Jurkat, Clone E6-1 (cell line): ENCODE results near the gene FLII. TPM values are rescaled to one million over a fixed set of nuclear protein-coding genes. Genes with fewer than 3 reads are reported as not detected.
"Not testable (repeated sequence)": the region's sequence is repeated elsewhere in the genome, so short reads cannot be mapped to it uniquely, and the experiment has no call there.

Experiments used
- DNase-seq: peaks from one replicate; pipeline ENCODE4 v3.0.0-alpha.2; 2011; ENCODE audit warnings: low read depth, low spot score
- H3K4me3 ChIP-seq: 2 replicates; pipeline ENCODE4 v1.5.1; 2011; ENCODE audit warnings: mild to moderate bottlenecking, low read length, control low read depth, moderate library complexity
- polyA plus RNA-seq: library from polyadenylated mRNA; unstranded; fragments of >200 nt; gene quantifications from one replicate; pipeline ENCODE4 v1.2.1, GENCODE V29; 2012; ENCODE audit warnings: missing spikeins; ENCODE audit not compliant: insufficient read length, insufficient read depth

Gene FLII
- 226 TPM for polyA plus RNA-seq

DNA sequence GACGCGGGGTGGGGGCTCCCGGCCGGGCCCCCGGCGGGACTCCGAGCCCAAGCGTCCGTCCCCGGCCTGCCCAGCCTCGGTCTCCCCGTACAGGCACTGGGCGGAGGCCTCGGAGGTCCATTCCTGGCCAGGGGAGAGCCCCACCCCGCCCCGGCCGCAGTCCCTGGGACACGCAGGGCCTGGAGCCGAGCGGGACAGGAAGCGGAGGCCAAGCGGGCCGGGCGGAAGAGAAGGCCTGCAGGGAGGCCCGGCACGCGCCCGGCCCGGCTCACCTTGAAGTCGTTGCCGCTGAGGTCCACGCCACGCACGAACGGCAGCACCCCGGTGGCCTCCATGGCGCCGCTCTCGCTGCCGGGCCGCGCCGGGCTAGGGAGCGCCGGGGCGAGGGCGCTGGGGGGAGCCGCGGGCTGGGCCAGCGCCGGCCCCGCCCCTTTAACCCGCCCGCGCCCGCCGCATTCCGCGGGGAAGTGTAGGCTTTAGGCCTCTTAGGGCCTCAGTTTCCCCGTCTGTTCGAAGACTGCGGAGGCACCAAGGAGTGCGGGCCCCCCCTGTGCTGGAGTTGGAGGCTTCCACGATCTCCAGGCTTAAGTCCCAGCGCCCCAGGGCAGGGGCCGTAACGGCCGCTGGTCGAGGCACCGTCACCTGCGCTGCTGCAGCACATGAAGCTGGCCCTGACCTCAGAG, at the start of gene FLII:
Gene FLII, minus strand, starts transcription at position 383 of the 683 bp plus-strand sequence. Its CDS starts 48 bp downstream, at position 335.
- H3K4me3 ChIP-seq = peak within 1 kb of the TSS; percentile 82
- no peak for DNase-seq

DNA sequence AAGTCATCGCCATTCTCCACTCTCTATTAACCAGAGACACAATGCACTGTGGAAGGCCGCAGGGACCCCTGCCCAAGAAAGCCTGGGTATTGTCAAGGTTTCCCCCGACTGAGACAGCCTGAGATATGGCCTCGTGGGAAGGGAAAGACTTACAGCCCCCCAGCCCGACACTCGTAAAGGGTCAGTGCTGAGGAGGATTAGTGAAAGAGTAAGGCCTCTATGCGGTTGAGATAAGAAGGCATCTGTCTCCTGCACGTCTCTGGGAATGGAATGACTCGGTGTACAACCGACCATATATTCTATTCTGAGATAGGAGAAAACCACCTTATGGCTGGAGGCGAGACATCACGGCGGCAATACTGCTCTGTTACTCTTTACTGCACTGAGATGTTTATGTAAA, 44.7 kb upstream of the FLII start:
- DNase-seq, H3K4me3 ChIP-seq: not testable (repeated sequence)

DNA sequence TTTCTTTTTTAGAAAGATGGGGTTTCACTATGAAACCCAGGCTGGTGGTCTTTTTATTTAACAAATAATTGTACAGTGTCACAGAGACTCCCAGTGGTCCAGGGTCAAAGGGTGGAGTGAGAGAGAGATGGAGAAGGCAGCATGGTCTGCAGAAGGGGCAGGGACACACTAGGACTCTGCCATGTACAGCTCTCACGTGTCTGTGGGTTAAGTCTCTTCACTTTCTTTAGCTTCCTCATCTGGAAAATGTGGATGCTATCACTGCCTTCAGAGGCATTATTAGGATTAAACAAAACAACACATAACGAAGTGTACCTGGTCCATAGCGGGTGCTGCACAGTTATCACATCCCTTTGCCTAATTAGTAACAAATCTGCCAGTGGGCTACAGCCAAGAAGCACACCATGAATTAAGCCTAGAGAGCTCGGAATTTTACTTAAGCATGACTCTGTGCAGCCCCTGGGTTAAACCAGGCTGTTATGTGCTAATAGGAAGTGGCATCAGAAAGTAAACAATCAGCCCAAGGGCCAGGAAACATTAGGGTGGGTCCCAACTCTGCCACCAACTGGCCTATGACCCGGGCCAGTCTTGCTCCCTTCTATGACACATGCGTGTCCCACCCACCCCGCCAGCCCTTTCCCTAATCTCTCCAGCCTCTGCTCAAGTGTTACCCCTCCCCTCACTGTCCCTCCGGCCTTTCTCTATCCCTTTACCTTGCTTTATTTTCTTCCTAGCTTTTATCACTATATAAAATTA, 42.4 kb upstream of the FLII start:
- no peak for DNase-seq

DNA sequence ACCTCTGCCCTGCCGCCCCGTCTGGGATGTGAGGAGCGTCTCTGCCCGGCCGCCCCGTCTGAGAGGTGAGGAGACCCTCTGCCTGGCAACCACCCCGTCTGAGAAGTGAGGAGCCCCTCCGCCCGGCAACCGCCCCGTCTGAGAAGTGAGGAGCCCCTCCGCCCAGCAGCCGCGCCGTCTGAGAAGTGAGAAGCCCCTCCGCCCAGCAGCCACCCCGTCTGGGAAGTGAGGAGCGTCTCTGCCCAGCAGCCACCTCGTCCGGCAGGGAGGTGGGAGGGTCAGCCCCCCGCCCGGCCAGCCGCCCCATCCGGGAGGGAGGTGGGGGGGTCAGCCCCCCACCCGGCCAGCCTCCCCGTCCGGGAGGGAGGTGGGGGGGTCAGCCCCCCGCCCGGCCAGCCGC, 39.5 kb upstream of the FLII start:
- not testable (repeated sequence) for DNase-seq, H3K4me3 ChIP-seq

More for the DNA sequence above, 42.4 kb upstream of the FLII start:
- H3K4me3 ChIP-seq = no peak overlapping the region

DNA sequence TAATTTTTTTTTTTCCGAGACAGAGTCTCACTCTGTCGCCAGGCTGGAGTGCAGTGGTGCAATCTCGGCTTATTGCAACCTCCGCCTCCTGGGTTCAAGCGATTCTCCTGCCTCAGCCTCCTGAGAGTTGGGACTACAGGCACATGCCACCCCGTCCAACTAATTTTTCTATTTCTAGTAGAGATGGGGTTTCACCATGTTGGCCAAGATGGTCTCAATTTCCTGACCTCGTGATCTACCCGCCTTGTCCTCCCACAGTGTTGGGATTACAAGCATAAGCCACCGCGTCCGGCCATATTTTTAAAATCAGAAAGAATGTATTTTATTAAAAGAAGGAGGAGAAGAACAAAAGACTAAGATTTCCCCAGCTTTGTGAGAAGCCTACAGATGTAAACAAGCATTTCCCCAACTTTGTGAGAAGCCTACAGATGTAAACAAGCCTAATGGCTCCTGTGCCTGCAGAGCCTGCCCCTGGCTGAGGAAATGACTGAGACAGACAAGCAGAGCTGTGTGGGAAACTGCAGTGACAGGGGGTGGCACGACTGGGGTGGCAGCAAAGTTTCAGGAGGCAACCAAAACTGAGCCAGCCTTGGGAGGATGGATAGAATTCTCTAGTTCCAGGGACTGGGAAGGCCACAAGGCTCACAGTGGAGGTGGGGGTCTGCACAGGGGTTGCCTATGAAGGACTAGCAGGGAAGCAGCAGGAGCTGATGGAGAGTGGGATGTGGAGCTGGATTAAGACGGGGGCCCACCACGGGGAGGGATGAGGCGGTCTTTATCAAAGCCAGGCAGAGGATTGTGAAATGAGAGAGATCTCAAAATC, 33.4 kb upstream of the FLII start:
- no peak for DNase-seq
- no peak overlapping the region for H3K4me3 ChIP-seq

DNA sequence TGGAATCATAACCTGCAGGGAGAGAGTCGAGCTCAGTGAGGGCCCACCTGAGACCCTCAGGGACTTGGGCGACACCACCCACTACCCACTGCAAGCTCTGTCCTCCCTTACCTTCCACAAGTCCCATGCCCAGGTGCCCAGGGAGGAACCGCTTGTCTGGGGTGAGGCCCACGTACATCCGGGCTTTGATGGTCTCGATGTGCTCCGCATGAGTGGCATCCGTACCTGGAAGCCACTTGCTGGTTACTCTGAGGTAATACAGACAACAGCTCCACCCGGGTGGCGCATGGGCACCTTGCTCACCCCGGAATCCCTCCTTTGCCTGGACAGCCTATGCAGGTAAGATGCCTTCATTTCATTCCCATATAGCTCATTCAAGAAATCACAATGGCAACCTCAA, 26.8 kb upstream of the FLII start:
- DNase-seq = no peak
- H3K4me3 ChIP-seq = no peak overlapping the region

DNA sequence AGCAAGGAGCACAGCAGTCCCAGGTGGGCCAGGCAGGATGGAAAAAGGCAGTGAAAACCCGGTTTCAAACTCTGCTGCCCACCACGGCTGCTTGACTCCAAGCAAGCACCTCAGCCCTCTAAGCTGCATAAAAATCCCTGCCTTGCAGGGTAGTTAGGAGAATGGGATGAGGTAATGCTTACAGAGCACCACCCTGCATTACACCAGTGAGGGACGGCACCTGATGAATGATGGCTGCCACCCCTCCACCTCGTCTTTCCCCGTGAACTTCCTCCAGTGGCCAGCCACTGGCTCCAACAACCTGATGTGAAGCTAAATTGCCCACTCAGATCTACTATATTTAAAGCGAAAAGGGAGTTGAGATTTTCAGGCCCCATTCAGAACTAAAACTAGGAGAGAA, 23.2 kb upstream of the FLII start:
- no peak overlapping the region for H3K4me3 ChIP-seq
- DNase-seq = no peak

DNA sequence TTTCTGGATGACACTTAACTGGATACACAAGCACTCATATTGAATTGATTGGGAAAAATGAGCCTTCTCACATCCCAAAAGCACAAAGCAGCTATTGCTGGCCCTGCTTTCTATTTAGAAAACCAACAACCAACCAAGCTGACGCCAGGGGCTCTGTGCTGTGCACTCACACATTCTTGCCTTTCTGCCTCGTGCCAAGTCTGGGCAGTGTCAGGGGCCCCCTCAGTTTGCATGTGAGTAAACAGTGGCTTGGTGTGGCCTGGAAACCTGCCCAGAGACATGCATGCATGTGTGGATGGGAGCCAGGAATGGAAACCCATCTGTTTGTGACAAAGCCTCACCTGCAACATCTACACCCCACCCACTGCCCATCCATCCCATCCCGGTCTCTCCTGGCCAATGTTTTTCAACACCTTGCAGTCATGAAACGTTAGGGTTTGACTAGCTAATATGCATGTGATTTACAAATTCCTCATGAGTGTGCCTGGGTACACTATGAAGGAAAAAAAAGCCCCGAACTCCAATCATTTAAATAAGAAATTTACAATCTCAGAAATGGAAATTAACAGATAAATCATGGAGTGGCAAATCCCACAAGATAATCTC, 22.3 kb upstream of the FLII start:
- no peak for DNase-seq
- no peak overlapping the region for H3K4me3 ChIP-seq

DNA sequence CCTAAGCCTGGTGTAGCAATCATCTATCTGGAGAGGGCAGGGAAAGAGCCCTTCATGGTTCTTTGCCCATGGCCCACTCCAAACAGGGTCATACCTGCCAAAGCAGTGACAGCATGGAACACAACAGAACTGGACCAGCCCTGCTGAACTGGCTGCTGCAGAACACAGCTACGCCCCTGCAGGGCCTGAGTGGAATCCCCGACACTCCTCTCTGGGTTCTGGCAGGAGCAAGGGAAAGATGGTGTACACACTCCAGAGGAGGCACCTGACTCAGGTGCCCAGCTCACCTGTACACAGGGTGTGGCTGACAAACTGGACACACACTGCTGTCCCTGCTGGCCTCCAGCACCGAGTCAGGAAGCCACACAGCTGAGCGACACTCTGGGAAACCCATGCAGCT, 21.7 kb upstream of the FLII start:
- no peak overlapping the region for H3K4me3 ChIP-seq

DNA sequence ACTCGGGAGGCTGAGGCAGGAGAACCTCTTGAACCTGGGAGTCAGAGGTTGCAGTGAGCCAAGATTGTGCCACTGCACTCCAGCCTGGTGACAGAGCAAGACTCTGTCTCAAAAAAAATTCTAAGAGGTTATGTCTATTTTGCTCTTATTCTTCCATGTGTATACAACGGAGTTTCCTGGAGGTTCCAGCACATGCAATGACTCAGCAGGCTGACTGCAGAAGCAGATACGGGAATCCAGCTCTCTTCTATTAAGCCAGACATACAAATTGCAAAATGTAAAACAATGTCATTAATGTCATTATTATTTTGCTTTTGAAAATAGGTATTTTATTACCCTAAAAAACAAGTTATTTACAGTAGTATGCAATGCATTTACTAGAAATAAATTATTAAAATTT, 20.3 kb upstream of the FLII start:
- H3K4me3 ChIP-seq = no peak overlapping the region
- DNase-seq = no peak

More for the DNA sequence above, 21.7 kb upstream of the FLII start:
- no peak for DNase-seq

DNA sequence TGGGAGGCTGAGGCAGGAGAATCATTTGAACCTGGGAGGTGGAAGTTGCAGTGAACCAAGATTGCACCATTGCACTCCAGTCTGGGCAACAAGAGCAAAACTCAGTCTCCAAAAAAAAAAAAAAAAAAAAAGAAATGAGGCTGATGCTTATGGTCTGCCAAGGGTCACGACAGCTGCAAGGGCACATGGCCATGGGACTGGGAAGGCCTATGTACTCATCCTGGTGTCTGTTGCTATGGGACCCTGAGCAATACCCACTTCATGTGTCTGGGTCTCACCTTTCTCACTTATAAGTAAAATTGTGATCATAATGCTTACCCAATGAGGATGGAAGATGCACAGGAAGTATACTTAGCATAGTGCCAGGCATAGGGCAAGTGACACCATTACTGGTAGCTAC, 18.5 kb upstream of the FLII start:
- no peak overlapping the region for H3K4me3 ChIP-seq
- no peak for DNase-seq

DNA sequence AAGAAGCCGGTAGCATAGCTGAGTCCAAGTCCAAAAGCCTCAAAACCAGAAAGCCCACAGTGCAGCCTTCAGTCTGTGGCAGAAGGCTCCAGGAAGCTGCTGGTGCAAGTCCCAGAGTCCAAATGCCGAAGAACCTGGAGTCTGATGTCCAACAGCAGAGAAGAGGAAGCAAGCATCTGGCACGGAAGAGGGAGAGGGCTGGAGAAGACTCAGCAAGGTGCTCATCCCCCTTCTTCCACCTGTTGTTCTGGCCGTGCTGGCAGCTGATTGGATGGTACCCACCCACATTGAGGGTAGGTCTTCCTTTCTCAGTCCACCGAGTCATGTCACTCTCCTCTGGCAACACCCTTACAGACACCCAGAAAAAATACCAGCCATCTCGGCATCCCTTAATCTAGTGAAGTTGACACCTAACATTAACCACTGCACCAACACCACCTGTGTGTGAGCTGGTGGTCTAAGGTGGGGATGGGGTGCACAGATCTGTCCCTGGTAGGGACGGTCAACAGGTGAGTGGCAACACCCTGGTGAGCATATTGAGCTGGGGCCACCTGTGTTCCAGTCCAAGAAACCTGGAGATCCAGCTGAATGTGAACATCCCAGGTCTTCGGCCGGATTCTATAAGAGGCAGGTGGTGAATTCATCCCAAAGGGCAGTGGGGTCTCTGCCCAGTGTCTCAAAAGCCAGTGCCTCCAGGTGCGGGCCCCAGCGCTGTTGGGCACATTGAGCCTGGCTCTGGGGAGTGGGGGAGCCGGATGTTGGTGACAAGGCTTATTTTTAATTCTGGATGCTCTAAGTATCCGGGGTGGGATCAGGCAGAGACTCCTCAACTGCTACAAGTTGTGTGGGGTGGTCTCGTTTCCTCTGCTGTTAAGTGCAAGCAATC, 11.8 kb upstream of the FLII start:
- no peak overlapping the region for H3K4me3 ChIP-seq
- DNase-seq = no peak

DNA sequence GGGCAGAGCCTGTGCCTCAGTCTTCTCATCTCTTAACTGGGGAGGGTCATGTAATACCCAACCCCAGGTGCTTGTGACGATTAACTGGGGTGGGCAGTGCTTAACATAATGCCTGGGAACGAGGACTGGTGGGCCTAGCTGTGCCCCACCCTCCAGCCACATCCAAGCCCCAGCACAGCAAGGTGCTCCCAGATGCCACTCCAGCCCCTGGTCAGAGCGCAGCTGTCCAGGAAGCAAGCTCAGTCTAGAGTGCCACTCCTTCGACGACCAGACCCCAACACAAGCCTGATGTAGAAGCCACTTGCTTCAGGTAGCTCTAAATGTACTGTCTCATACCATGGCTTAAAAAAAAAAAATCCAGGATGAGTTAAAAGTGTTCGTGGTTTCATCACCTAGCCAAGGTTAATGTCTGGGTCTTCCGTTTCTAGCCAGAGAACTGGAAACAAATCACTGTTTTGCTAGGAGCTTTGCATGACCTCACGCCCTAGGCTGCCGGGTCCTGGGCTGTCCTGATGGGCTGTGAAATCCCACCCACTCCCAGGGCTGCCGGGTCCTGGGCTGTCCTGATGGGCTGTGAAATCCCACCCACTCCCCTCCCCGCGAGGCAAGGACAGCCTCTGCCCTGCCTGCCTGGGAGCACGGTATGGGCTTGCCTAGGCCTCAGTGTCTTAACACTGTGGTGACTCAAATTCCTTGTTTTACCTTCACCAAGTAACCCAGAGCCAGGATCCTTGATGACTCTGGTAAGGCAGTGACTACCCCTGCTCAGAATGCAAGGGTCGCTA, 9.6 kb upstream of the FLII start:
- no peak for DNase-seq
- H3K4me3 ChIP-seq = no peak overlapping the region

DNA sequence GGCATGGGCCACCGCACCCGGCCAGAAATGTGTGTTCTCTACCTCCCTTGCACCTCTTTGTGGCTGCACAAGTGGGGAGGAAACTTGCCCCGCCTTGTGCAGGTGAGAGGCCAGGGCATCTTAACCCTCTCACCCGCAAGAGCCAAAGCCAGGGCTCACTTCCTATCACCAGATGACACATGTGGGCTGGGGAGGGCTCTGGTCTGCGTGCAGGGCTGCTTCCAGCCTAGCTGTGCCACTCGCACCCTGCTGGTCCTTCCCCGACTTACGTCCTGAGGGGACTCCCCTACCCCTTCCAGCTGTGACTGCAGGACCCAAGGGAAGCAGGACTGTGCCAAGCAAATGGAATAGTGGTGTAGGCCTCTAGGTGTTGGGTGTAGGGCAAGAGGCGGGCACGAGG, 8.8 kb upstream of the FLII start:
- DNase-seq = no peak
- H3K4me3 ChIP-seq = no peak overlapping the region

DNA sequence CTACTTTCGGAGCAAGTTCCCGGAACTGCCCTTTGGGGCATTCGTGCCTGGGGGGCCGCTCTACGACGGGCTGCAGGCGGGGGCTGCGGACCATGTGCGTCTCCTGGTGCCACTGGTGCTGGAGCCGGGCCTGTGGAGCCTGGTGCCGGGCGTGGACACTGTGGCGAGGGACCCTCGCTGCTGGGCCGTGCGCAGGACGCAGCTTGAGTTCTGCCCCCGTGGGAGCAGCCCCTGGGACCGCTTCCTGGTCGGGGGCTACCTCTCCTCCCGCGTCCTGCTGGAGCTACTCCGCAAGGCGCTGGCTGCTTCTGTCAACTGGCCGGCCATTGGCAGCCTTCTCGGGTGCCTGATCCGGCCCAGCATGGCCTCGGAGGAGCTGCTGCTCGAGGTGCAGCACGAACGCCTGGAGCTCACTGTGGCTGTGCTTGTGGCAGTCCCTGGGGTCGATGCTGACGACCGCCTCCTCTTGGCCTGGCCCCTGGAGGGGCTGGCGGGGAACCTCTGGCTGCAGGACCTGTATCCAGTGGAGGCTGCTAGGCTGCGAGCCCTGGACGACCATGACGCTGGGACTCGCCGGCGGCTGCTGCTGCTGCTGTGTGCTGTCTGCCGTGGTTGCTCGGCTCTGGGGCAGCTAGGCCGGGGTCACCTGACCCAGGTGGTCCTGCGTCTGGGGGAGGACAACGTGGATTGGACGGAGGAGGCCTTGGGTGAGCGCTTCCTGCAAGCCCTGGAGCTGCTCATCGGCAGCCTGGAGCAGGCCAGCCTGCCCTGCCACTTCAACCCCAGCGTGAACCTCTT, 5.5 kb upstream of the FLII start:
- no peak overlapping the region for H3K4me3 ChIP-seq
- DNase-seq = no peak

DNA sequence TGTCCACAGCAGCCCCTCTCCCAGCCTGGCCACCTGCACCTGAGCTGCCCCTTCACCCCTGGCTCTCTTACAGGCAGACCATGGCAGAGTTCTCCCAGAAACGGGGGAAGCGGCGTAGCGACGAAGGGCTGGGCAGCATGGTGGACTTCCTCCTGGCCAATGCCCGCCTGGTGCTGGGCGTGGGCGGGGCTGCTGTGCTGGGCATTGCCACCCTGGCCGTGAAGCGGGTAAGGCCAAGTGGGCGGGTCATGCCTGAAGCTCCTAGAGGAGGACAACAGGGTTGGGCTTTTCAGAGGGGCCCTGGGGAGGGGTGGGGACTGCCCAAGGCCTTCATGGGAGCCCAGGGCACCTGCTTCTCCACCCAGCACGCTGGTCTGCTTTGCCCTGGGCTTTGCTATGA, 4.1 kb upstream of the FLII start:
- no peak overlapping the region for H3K4me3 ChIP-seq
- DNase-seq = no peak

DNA sequence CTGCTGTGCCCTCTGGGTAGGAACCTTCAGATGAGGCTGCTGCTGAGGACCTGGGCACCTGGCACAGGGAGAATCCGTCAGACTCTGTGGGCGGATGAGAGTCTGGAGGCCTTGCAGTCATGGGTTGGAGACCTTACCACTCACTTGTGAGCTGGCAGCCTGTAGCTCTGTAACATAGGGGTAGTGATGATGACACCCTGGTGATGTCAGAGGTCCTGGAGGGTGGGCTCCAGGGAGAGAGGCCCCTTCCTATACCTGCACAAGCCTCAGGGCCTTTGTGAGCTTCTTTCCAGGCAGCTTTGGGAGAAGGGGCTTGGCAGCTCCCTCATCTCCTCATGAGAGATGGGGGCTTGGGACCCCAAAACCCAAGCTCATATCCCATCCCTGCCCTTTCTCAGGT, 3.6 kb upstream of the FLII start:
- no peak overlapping the region for H3K4me3 ChIP-seq

More for the DNA sequence above, 3.6 kb upstream of the FLII start:
- no peak for DNase-seq
